NOMO-1 (cell line): ENCODE measurements around the gene CLN5.
"Not testable (repeated sequence)": the region's sequence is repeated elsewhere in the genome, so short reads cannot be mapped to it uniquely, and the experiment has no call there.

Source experiments
- DNase-seq, 2 experiments: peaks; one replicate each; lab custom pipeline; 2025; ENCODE audit not compliant: unreplicated experiment in 2 of 2; lab: John Stamatoyannopoulos, UW

CLN5 gene

GRCh38 chr13:76974618-76974975, 17.3 kb upstream of the CLN5 start:
- DNase-seq: no peak

- no peak for DNase-seq
Observed at GRCh38 chr13:76975863-76976262, 16.0 kb upstream of the CLN5 start.

GRCh38 chr13:76976490-76976889, 15.4 kb upstream of the CLN5 start:
- DNase-seq: no peak

- no peak for DNase-seq
Observed at GRCh38 chr13:76976929-76977328, 15.0 kb upstream of the CLN5 start.

GRCh38 chr13:76980075-76980718, 11.7 kb upstream of the CLN5 start:
- peak; percentile 37 to 61 for DNase-seq

- DNase-seq: peak in 1 of 2 experiments; percentile 34
Observed at GRCh38 chr13:76982061-76982460, 9.8 kb upstream of the CLN5 start.

- no peak for DNase-seq
Observed at GRCh38 chr13:76983676-76984075, 8.2 kb upstream of the CLN5 start.

- no peak for DNase-seq
Observed at GRCh38 chr13:76991432-76991795, 467 bp upstream of the CLN5 start.

- DNase-seq: peak in 1 of 2 experiments; percentile 49
Observed at GRCh38 chr13:76992548-76993001, 694 bp downstream of the CLN5 start.

- DNase-seq: no peak
Observed at GRCh38 chr13:76993021-76993420, 1.1 kb downstream of the CLN5 start.

GRCh38 chr13:76993473-76993872, 1.6 kb downstream of the CLN5 start:
- no peak for DNase-seq

GRCh38 chr13:76994281-76994680, 2.4 kb downstream of the CLN5 start:
- DNase-seq: no peak

- DNase-seq: peak in 1 of 2 experiments; percentile 25
Observed at GRCh38 chr13:77000475-77000874, 8.6 kb downstream of the CLN5 start.

GRCh38 chr13:77001540-77001939, 9.7 kb downstream of the CLN5 start:
- DNase-seq: no peak

- DNase-seq: no peak
Observed at GRCh38 chr13:77001963-77002587, 10.2 kb downstream of the CLN5 start.

GRCh38 chr13:77002590-77003190, 10.8 kb downstream of the CLN5 start:
- no peak for DNase-seq

GRCh38 chr13:77008337-77008736, 16.5 kb downstream of the CLN5 start:
- DNase-seq: not testable (repeated sequence)

- no peak for DNase-seq
Observed at GRCh38 chr13:77009011-77009410, 17.1 kb downstream of the CLN5 start.

- DNase-seq: not testable (repeated sequence)
Observed at GRCh38 chr13:77009719-77010118, 17.8 kb downstream of the CLN5 start.

- no peak for DNase-seq
Observed at GRCh38 chr13:77013853-77014542, 22.1 kb downstream of the CLN5 start.

- DNase-seq: no peak
Observed at GRCh38 chr13:77014906-77015685, 23.2 kb downstream of the CLN5 start.
